ENCODE data around the gene CPNE5.
A peak's percentile ranks its signal among the peaks of the same experiment; 100 is the strongest.

The CPNE5 gene

DNA sequence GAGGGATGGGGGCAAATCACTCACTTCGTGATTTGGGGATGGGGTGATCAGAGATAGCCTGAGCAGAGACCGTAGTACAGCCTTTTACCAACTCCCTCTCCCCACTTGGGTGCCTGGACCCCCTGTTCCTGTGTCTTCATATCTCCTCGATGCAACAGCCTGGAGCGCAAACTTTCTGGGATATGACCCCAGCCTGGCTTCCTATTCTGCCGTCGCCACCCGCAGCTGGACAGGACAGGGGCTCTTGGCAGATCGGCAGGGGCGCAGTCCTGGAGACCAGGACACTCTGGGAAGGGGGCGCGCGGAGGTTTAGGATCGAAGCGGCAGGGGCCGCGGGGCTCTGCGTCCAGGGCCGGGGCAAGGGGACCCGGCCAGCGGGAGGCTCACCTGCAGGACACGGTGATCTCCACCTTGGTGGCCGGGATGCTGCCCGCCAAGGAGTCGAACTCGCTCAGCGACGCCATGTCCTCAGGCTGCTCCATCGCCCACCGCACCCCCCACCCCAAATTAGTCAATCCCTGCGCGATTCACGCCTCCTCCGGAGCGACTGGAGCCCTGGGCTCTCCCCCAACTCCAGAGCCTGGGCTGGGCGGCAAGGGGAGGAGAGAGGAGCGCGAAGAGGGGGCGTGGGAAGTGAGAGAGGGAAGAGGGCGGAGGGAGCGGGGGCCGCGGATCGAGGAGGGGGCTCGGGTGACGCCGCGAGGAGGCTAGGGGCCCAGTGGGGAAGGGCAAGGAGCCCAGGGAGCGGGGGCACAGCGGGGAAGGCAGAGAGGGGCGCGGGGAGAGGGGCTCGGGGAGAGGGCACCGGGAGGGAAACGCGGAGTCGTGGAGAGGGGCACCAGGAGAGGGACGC, at the start of gene CPNE5:
TSS of gene CPNE5 (minus strand) at position 549 of the 853 bp plus-strand sequence. CDS start at position 482, 67 bp downstream.
- peak within 1 kb of the TSS; percentile 58 for H3K4me3 ChIP-seq (ENCODE audit: low read depth, low read length)

DNA sequence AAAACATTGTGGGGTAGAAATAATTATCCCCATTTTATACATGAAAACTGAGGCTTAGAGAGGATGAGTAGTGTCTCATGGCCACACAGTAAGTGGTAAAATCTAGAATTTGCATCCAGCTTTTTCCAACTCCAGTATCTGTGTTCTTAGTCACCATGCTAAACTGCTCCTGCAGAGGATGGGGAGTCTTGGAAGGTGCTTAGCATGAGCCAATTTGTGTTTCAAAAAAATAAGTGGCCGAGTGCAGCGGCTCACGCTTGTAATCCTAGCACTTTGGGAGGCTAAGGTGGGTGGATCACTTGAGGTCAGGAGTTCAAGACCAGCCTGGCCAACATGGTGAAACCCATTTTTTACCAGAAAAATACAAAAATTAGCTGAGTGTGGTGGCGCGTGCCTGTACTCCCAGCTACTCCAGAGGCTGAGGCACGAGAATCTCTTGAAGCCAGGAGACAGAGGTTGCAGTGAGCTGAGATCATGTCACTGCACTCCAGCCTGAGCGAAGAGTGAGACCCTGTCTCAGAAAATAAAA, 48.9 kb upstream of the CPNE5 start:
- no peak overlapping the region for H3K4me3 ChIP-seq (ENCODE audit: low read depth, low read length)

DNA sequence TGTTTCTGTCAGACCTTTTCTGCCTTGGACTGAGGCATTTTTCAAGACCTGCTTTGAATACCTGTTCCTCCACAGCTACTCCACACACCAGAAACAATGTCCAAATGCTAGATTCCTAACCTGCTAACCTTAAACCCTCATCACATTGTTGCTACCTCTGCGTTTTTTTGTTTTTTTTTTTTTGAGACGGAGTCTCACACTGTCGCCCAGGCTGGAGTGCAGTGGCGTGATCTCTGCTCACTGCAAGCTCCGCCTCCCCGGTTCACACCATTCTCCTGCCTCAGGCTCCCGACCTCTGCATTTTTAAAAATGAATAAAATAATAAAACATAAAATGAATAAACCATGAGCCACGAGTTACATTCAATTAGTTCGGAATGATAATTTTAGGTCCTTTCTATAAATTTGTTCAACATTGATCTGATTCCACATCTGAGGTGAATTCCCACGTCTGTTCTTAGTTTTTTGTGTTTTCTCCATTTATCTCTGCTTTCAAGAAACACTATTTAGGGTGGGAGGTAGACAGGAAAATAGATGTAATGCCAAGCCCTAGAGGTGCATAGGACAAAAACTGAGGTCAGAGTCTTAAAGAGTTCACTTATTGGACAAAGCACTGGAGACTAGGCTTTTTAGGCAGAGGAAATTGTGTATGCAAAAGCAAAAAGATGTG, 47.8 kb upstream of the CPNE5 start:
- H3K4me3 ChIP-seq (ENCODE audit: low read depth, low read length), result no peak overlapping the region

DNA sequence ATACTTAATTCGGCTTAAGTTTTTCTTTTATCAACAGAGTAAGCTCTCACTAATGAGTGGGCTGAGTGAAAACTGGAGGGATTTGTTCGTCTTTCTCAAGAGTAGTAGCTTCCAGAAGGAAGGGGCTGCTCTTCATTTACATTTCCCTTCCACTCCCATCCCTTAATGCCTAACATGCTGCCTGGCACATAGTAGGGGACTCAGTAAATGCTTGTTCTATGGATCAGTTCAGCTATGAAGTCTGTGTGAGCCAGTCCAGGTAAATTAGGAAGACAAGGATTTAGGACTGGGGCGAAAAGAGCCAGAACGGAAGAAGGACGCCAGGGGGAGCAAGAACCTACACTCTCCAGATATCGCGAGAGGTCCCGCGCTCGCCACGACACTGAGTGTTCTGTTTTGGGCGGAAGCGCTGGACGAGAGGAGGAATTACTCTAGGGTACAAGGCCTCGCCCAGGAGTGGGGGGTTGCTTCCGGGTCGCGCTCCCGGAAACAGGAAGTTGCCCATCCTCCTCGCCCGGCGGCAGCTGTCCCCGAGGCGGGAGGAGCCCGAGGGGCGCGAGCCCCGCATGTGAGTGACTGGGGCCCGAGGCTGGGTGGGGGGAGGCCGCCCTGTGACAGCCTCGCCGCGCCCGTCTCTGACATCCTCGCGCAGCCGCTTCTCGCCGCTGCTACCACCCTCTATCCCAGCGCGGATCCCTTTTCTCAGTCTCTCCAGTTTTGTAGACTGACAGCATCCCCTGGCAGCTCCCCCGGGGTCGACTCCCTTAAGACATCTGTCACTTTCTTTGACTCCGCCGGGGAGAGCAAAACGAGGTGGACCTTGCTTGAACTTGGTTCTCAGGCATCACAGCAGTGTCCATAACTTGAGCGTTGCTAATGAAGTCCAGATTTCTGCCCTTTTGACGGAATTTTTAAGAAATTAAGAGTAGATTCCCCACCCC, 46.5 kb upstream of the CPNE5 start, which contains the start of gene C6orf89:
TSS of gene C6orf89 (plus strand) at position 492 of the 941 bp plus-strand sequence. CDS start 13,493 bp downstream, outside the sequence.
- H3K4me3 ChIP-seq (ENCODE audit: low read depth, low read length), result peak within 1 kb of the TSS; percentile 70

DNA sequence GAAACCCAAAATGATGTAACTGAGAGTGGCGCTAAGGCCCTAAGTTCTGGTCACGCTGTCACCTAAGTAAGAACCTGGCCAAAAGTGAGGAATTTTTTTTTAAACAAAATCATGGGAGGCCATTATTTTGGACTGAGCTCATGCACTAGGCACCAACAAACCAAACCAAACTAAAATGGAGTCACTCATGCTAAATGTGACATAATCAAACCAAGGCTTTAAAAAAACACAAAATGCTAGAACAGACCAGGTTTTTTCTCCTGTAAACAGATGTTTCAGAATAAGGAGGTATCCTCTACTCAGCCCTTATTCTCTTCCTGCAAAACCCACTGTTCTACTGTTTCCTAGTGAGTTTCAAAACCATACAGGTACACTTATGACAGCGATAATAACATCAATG, 45.4 kb upstream of the CPNE5 start:
- H3K4me3 ChIP-seq (ENCODE audit: low read depth, low read length), result no peak overlapping the region

DNA sequence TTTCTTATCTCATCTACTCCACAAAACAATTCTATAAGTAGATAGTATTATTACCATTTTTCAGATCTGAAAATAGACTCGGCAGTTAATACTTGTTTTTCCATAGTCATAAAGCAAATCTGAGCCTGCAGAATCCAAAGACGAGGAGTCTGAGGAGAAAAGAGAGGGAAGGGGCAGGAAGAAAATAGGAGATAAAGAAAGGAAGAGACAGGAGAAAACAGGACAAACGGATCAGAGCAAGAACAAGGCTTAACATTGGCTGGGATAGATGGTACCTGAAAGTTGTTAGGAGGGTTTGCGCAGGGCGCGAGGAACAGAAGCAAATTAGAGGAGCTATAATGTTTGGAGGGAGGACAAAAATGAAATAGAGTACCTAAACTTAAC, 36.0 kb upstream of the CPNE5 start:
- H3K4me3 ChIP-seq (ENCODE audit: low read depth, low read length), result peak overlapping the region; percentile 82

DNA sequence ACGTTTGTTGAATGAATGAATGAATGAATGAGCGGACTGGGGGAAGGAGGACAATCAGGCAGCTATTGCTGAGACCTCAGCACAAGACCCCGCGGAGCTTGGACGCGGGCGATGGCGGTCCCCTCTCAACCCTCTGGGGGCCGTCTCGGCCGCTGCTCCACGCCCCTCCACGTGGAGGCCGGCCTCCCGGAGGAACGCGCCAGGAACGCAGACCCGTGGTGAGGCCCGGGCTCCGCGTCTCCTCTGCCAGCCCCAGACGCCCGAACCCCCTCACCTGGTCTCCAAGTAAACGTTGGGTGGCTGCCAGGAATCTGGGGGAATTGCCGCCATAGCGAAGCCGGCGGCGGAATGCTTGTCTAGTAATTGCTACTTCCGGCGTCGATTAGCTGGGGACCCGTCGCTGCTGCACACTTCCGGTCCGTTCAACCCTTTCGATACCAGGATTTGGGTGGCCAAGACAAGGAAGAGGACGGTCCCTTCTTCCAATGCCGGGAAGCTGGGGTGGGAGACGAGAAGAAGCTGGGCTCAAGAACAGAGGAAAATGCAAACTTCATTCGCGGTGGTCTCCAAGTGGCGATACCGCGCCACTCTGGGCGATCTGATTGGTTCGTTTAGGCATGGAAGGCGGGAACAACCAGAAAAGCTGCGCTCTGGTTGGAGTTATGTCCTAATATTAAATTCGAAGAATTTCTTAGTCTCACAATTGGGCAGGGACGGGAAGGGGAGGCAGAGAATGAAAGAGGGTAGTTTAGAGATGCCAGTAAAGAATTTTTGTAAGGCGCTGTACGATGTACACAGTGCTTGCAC, 35.4 kb upstream of the CPNE5 start, which contains the start of gene PPIL1:
TSS of gene PPIL1 (minus strand) at position 361 of the 807 bp plus-strand sequence. CDS start at position 330, 31 bp downstream.
- H3K4me3 ChIP-seq (ENCODE audit: low read depth, low read length), result peak within 1 kb of the TSS; percentile 82

DNA sequence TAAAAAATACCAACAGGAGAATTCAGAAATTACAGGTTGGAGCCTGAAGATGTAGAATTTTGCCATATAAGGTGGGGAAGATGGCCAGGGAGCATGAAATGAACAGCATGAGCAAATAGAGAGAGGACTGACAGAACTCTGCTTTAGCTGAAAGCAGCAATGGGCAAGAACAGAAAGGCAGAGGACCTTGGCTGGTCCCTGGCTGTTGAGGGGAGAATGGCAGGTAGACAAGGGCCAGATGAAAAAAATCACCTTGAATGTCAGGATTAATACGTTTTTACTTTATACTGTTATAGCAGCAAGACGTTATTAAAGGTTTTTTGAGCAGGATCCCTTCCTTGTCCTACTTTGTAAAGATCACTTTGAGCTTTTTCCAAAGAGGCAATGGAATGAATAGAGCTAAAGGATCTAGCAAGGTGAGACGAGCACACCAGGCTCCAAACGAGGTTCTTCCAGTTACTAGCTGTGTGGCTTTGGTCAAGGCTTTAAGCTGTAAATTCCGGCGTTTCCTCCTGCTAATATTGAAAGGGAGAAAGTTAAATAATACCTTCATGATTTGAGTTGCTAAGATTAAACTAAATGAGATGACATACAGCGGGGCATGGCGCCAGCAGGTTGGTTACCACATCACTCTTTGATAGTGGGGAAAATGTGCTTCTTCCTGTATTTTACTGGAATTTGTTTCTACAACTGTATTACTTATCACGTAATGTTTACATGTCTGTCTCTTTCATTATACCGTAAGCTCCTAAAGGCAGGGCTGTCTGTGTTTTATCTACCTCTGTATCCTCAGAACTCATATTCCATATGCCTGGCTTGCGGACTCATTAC, 34.6 kb upstream of the CPNE5 start:
- H3K4me3 ChIP-seq (ENCODE audit: low read depth, low read length), result peak overlapping the region; percentile 82

DNA sequence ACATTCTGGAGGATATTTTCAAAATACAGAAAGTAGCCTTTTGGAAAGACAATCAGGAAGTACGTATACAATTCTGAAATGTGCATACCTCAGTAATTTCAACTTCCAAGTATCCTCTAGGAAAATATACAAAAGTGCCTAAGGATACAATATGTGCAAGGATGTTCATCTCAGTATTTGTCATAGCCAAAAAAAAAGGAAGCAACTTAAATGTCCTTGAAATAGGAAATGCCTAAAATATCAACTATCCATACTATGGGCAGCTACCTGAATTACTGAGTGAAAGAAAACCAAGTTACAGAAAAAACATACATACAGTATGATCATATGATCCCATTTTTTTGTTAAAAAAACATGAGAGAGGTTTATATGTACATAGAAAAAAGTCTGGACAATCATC, 33.9 kb upstream of the CPNE5 start:
- H3K4me3 ChIP-seq (ENCODE audit: low read depth, low read length), result no peak overlapping the region

DNA sequence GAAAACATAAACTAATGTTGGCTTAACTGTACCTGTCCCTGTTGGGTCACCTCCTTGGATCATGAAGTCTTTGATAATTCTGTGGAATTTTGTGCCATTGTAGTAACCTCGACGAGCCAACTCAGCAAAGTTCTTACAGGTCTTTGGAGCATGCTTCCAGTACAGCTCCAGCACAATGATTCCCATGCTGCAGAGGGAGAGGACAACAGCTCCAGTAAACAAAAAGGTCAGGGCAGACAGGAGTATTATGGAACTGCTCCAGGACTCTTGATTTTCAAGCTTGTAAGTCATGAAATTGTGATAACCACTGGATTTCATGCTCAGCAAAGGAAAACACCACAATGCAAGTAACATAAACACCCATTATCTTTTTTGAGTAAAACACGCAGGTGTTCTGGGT, 32.4 kb upstream of the CPNE5 start:
- H3K4me3 ChIP-seq (ENCODE audit: low read depth, low read length), result no peak overlapping the region

DNA sequence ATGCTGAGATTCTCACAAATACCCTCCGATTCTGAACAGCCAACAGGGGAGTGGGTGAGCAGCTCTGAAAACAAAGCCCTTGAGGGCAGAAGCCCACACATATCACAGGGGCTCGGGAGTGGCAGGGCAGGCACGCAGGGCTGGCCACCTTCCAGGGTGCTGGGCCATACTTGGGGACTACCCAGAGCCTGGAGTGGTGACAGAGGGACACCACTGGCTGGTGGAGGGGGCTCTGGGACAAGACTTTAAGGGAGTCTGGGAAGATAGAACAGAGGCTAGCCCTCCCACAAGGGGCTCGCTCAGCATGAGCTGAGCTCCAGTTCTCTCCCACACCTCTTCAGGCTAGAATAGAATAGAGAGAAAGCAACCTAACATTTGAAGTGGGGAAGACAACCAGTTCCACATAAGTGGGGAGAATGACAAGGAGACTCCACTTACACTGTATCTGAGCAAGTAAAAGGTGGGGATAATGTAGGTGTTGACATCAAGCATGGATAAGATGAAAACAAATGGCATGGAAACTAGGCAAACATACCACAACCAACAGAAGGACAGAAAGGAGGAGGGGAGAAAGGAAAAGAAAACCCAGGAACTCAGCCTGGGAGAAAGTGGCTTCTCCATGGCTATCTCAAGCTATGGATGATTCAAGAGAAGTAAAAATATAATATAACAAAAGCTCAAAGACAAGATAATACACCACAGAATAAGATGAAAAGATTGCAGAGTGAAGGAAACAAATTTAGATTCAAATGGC, 28.4 kb upstream of the CPNE5 start:
- H3K4me3 ChIP-seq (ENCODE audit: low read depth, low read length), result no peak overlapping the region

DNA sequence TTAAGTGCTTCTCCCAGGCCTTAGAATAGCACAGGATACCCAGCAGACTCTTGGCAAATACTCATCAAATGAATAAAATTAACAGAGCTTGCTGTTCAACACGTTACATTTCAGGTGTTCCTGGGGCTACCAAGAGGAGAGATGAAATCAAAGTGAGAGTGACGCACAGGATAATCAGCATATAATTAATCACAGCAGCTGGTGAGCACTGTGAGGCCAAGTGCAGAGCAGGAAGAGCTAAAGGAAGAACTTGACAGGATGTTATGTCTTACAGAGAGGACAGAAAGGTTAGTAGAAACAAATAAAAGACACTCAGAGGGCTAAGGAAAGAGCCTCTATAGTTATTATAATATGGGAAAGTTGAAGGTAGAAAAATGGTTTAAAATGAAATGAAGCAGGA, 26.6 kb upstream of the CPNE5 start:
- no peak overlapping the region for H3K4me3 ChIP-seq (ENCODE audit: low read depth, low read length)

DNA sequence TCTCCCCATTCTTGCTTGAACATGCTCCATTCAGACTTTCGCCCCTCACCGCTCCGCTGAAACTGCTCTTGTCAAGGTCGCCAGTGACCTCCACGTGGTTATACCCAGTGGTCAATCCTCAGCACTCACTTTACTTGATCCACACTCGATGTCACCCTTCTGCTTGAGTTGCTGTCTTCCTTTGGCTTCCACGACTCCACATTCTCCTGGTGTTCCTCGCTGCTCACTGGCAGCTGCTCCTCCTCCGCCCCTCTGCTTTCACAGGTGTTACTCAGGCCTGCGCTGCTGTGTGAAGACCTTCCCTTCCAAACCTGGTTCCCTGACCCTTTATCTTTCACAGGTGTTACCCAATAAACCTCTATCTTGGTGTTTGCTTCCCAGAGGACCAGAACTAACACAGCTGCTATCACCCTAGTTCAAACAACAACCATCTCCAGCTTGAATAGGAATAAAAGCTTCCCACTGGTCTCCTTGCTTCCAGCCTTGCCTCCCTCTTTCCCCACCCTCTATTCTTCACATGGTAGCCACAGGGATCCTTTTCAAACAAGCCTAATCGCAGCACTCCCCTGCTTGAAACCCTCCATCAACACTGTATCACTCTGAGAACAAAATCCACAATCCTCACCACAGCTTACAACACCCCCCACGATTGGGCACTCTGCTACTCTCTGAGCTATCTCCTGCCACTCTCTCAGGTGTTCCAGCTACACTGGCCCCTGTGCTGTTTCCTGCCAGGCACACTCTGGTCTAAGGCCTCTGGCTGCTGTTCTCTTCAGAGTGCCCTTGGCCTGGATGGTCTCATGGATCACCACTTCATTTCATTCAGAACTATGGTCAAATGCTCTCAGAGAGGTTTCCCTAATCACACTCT, 24.7 kb upstream of the CPNE5 start:
- H3K4me3 ChIP-seq (ENCODE audit: low read depth, low read length), result no peak overlapping the region

DNA sequence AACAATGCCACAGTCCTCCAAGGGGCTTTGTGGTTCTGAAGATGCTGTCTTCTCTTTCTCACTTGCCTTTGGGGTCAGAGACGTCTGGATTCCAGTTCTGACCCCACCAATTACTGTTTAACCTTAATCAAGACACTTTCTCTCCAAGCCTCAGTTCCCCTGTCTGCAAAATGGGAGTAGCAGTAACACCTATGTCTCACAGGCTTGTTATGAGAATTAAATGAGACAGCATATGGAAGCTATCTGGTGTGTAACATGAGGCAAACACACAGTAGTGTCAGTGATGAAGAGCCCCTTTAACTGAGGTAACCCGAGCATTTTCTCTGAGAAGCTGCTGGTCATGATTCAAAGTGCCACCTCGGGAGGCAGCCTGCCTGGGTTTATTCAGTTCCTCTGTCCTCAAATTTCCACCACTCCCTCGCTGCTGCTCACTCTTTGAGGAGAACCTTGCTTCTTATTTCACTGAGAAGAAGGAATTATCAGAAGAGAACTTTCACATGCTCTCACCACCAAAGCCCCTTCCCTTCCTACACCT, 23.7 kb upstream of the CPNE5 start:
- no peak overlapping the region for H3K4me3 ChIP-seq (ENCODE audit: low read depth, low read length)

DNA sequence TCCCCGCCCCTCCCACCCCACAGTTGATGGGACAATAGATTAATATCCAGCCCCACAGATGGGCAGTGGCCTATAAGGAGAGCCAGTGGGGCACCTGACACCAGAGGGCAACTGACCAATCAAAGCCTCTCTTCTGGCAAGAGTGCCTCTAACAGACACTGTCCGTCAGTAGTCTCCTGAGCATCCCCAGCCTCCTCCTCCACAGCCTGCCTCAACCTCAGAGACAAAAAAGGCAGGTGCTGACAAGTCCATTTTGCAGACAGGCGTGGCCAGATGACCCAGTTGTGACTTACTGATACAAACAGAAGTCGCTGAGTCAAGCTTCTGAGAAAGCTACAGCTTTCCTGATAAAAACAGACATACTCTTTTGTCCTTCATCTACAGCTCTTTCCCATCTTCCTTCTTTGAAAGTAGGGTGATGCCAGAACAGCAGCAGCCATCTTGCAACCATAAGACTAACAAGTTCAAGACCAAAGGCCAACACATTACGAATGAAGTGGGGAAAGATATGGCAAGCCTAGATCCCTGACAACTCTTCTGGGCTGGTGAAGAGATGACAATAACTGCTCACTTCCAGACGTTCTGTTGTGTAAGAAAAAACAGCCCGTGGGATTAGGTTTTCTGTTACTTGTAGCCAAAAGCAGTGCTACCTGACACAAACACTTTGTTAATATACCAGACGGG, 23.1 kb upstream of the CPNE5 start:
- H3K4me3 ChIP-seq (ENCODE audit: low read depth, low read length), result no peak overlapping the region

DNA sequence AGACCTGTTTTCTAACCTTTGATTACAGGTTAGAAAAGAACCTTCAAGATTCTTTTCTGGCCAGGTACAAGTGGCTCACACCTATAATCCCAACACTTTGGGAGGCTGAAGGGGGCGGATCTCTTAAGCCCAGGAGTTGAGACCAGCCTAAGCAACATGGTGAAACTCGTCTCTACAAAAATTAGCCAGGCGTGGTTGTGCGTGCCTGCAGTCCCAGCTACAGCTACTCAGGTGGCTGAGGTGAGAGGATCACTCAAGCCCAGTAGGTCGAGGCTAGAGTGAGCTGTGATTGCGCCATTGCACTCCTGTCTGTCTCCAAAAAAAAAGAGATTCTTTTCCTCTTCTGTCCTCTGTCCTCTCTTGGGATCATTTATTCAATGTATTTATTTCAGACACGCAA, 20.9 kb upstream of the CPNE5 start:
- no peak overlapping the region for H3K4me3 ChIP-seq (ENCODE audit: low read depth, low read length)
